Tibial nerve (tissue), 3 donors: Measurements from ENCODE around the gene TCP11L2.

Source experiments
- CTCF ChIP-seq, 5 experiments: fragments of 200-600 bp in 3 of 5; fragments of 450-650 bp in 2 of 5; sonication (generic) in 3 of 5; IDR thresholded peaks; one replicate each; pipeline ENCODE4 v1.5.1; 2016 to 2019; ENCODE audit warnings: antibody characterized with exemption in 5 of 5, mild to moderate bottlenecking in 3 of 5, moderate library complexity in 2 of 5
- POLR2A ChIP-seq, 2 donors: fragments of 450-650 bp; IDR thresholded peaks; one replicate each; pipeline ENCODE4 v1.6.1; 2017; ENCODE audit warnings: antibody characterized with exemption in 2 of 2, mild to moderate bottlenecking in 2 of 2, moderate library complexity in 2 of 2

DNA sequence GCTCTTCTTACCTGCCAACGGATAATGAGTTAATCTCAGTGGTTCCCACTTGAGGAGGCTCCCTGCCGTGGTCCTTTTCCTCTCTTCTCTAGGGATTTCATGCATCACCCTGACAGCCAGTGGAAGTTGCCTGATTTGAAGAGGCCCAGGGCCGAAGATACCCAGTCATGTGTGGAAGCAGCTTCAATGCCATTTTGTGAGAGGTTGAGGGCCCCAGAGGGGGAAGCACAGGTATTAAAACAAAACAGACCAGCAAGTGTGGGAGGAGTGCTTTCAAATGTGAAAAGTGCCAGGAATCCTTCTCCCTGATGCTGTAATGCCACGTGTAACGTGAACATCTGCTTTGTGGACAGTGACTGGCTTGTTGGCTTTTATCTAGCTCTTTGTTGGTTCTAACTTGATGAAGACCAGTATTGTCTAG lies 1.5 kb downstream of the TCP11L2 start:
- TF ChIP-seq CTCF (IDR thresholded peaks at IDR 0.05) (no peak), POLR2A (IDR thresholded peaks at IDR 0.05) (no peak)
